Measurements from ENCODE around the gene DGKQ. TPM values are rescaled to one million over a fixed set of nuclear protein-coding genes. Genes with fewer than 3 reads are reported as not detected.

Gene DGKQ
- total and polyA plus RNA-seq, 2 experiments from 2014 or later = 4.0 to 22.4 TPM

DNA sequence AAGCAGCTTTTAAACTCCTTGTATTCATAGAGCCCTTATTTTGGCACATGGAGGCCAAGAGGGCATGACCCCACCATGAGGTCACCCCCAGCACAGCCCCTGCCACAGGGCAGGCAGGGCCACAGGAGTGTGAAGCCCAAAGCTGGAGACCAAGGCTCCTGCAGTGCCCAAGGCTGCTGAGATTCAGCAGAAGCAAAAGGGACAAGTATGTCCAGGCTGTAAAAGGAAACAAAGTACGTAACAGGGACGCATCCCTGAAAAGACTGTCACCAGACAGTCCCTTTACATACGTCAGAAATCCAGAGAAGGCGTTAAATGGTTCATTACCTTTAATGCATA is 60.1 kb downstream of the DGKQ start (continued):
- TF ChIP-seq, protein P1, sequence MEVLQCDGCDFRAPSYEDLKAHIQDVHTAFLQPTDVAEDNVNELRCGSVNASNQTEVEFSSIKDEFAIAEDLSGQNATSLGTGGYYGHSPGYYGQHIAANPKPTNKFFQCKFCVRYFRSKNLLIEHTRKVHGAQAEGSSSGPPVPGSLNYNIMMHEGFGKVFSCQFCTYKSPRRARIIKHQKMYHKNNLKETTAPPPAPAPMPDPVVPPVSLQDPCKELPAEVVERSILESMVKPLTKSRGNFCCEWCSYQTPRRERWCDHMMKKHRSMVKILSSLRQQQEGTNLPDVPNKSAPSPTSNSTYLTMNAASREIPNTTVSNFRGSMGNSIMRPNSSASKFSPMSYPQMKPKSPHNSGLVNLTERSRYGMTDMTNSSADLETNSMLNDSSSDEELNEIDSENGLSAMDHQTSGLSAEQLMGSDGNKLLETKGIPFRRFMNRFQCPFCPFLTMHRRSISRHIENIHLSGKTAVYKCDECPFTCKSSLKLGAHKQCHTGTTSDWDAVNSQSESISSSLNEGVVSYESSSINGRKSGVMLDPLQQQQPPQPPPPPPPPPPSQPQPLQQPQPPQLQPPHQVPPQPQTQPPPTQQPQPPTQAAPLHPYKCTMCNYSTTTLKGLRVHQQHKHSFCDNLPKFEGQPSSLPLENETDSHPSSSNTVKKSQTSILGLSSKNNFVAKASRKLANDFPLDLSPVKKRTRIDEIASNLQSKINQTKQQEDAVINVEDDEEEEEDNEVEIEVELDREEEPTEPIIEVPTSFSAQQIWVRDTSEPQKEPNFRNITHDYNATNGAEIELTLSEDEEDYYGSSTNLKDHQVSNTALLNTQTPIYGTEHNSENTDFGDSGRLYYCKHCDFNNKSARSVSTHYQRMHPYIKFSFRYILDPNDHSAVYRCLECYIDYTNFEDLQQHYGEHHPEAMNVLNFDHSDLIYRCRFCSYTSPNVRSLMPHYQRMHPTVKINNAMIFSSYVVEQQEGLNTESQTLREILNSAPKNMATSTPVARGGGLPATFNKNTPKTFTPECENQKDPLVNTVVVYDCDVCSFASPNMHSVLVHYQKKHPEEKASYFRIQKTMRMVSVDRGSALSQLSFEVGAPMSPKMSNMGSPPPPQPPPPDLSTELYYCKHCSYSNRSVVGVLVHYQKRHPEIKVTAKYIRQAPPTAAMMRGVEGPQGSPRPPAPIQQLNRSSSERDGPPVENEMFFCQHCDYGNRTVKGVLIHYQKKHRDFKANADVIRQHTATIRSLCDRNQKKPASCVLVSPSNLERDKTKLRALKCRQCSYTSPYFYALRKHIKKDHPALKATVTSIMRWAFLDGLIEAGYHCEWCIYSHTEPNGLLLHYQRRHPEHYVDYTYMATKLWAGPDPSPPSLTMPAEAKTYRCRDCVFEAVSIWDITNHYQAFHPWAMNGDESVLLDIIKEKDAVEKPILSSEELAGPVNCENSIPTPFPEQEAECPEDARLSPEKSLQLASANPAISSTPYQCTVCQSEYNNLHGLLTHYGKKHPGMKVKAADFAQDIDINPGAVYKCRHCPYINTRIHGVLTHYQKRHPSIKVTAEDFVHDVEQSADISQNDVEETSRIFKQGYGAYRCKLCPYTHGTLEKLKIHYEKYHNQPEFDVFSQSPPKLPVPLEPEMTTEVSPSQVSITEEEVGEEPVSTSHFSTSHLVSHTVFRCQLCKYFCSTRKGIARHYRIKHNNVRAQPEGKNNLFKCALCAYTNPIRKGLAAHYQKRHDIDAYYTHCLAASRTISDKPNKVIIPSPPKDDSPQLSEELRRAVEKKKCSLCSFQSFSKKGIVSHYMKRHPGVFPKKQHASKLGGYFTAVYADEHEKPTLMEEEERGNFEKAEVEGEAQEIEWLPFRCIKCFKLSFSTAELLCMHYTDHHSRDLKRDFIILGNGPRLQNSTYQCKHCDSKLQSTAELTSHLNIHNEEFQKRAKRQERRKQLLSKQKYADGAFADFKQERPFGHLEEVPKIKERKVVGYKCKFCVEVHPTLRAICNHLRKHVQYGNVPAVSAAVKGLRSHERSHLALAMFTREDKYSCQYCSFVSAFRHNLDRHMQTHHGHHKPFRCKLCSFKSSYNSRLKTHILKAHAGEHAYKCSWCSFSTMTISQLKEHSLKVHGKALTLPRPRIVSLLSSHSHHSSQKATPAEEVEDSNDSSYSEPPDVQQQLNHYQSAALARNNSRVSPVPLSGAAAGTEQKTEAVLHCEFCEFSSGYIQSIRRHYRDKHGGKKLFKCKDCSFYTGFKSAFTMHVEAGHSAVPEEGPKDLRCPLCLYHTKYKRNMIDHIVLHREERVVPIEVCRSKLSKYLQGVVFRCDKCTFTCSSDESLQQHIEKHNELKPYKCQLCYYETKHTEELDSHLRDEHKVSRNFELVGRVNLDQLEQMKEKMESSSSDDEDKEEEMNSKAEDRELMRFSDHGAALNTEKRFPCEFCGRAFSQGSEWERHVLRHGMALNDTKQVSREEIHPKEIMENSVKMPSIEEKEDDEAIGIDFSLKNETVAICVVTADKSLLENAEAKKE (CRISPR knock-in tag; IDR thresholded peaks at IDR 0.05) = no peak
- TF ChIP-seq POLR2AphosphoS5 (IDR thresholded peaks at IDR 0.05; ENCODE audit: low read depth) = no peak

DNA sequence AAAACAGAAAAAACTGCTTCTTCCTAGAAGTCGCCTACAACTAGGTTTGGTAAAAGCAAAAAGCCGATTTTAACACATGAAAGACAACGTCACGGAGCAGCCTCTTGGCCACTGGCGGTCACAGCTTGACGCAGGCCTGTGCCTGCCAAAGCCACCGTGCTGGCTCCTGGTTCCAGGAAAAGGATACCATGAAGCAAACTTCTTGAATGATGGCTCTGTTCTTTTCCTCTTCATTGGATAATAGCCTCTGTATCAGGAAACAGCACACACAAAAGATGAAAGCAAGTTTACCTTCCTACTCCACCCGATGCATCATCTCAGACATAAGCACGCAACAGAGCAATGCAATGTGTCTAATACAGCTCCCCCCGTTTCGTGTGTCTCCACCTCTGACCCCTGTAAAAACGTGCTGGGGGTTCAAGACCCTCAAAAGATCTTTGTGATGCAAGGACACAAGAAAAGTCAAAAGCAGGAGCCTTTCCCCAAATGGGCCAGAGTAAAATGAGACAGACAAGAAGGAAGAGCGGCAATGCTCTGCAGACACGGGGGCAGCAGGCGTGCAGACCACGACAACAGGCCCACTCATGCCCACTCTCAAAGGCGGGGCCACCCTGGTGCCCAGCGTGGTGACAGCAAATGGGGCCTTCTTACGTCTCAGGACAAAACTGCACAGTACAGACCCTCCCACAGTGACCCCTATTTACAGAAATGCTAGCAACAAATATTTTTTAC is 60.7 kb downstream of the DGKQ start:
- Mint-ChIP-seq H3K4me1 (peaks cover 9% of the 10 kb centered on the region), H3K36me3 (ENCODE audit: low read depth) (peaks cover 8% of the 10 kb centered on the region; the same call in 2 of the 3 replicates), H3K27ac (no peak overlapping the region), H3K9me3 (no peaks in the 10 kb centered on the region), H3K27me3 (ENCODE audit: insufficient read depth, low read depth, poor library complexity) (peaks cover 14% of the 10 kb centered on the region), H3K4me3 (no peak overlapping the region)
- Histone ChIP-seq H3K27ac (ENCODE audit: low read depth) (no peak overlapping the region), H3K9me2 (ENCODE audit: insufficient read depth) (no peaks in the 10 kb centered on the region), H2AFZ (no peak overlapping the region), H3K79me2 (replicated peaks; ENCODE audit: insufficient read depth) (peaks cover 39% of the 10 kb centered on the region), H3F3A (replicated peaks; ENCODE audit: low read depth) (0 out of 2 replicates have a peak, but pooled peaks cover 3% of the 10 kb centered on the region), H3K4me1 (ENCODE audit: insufficient read depth) (no peaks in the 10 kb centered on the region), H3K4me2 (no peak overlapping the region), H4K20me1 (replicated peaks; ENCODE audit: insufficient read depth) (peaks cover 24% of the 10 kb centered on the region; the same call in 1 of the 2 replicates), H3K36me3 (ENCODE audit: insufficient read depth) (no peaks in the 10 kb centered on the region), H3K4me3 (no peak overlapping the region), H3K27me3 (ENCODE audit: insufficient read depth) (no peaks in the 10 kb centered on the region)
- TF ChIP-seq ZNF331 (CRISPR knock-in tag; IDR thresholded peaks at IDR 0.05; ENCODE audit: low read depth) = no peak
- TF ChIP-seq STAT1 (IDR thresholded peaks at IDR 0.05; ENCODE audit: unreplicated experiment) = no peak
- TF ChIP-seq, protein P2, sequence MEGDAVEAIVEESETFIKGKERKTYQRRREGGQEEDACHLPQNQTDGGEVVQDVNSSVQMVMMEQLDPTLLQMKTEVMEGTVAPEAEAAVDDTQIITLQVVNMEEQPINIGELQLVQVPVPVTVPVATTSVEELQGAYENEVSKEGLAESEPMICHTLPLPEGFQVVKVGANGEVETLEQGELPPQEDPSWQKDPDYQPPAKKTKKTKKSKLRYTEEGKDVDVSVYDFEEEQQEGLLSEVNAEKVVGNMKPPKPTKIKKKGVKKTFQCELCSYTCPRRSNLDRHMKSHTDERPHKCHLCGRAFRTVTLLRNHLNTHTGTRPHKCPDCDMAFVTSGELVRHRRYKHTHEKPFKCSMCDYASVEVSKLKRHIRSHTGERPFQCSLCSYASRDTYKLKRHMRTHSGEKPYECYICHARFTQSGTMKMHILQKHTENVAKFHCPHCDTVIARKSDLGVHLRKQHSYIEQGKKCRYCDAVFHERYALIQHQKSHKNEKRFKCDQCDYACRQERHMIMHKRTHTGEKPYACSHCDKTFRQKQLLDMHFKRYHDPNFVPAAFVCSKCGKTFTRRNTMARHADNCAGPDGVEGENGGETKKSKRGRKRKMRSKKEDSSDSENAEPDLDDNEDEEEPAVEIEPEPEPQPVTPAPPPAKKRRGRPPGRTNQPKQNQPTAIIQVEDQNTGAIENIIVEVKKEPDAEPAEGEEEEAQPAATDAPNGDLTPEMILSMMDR (conservative IDR thresholded peaks at IDR 0.05; ENCODE audit: low read depth in 2 of 2) = no peak
- TF ChIP-seq EZH2 (IDR thresholded peaks at IDR 0.05; ENCODE audit: low read depth, unreplicated experiment) = no peak
- TF ChIP-seq POLR2AphosphoS5 (IDR thresholded peaks at IDR 0.05; ENCODE audit: low read depth) = no peak
- TF ChIP-seq, protein P1 (CRISPR knock-in tag; IDR thresholded peaks at IDR 0.05) = no peak
- DNase-seq (ENCODE audit: low spot score) (no peak), ATAC-seq (peak; percentile 34; the same call in 2 of the 3 replicates)

Data from GM23338 (cell line).